GM12878 (cell line): ENCODE data around the gene CIRBP. TPM values are rescaled to one million over a fixed set of nuclear protein-coding genes. Genes with fewer than 3 reads are reported as not detected.
A peak's percentile ranks its signal among the peaks of the same experiment; 100 is the strongest.

ENCODE experiments used
- BMI1 ChIP-seq: fragments of 450-650 bp; IDR thresholded peaks from 2 replicates; pipeline ENCODE4 v1.6.1; 2016; ENCODE audit warnings: mild to moderate bottlenecking, moderate library complexity, borderline replicate concordance
- ETV6 ChIP-seq, 2 experiments: fragments of 450-650 bp in 1 of 2; IDR thresholded peaks in 1 of 2; conservative IDR thresholded peaks in 1 of 2; 2 replicates each; pipeline ENCODE4 v1.6.1; 2014; ENCODE audit warnings: antibody characterized with exemption in 1 of 2, borderline replicate concordance in 1 of 2, low read depth in 1 of 2, mild to moderate bottlenecking in 1 of 2, moderate library complexity in 1 of 2
- MEF2A ChIP-seq: IDR thresholded peaks from 2 replicates; pipeline ENCODE4 v1.6.1; 2011; ENCODE audit warnings: low read depth, mild to moderate bottlenecking, low read length, moderate library complexity; ENCODE audit not compliant: insufficient read depth
- RELB ChIP-seq: fragments of 450-650 bp; IDR thresholded peaks from 2 replicates; pipeline ENCODE4 v1.6.1; 2017; ENCODE audit warnings: low read depth, mild to moderate bottlenecking, moderate library complexity
- SIN3A ChIP-seq: IDR thresholded peaks from 2 replicates; pipeline ENCODE4 v1.6.1; 2012; ENCODE audit warnings: low read depth, low read length, improper control_type of control experiment
- SUZ12 ChIP-seq: fragments of 200-600 bp; sonication (generic); IDR thresholded peaks from one replicate; pipeline ENCODE4 v1.6.1; 2018; ENCODE audit warnings: antibody characterized with exemption, mild to moderate bottlenecking; ENCODE audit not compliant: unreplicated experiment
- polyA plus RNA-seq, 11 experiments: library from polyadenylated mRNA; depleted of rRNA in 4 of 11; unstranded in 6 of 11; stranded (reverse) in 5 of 11; fragments of >200 nt; fragmentation: Nextera tagmentation in 4 of 11; fragmentation: Illumina TruSeq in 1 of 11; extraction: Ambion mirVana in 4 of 11; extraction: Trizol in 1 of 11; gene quantifications; 1 replicate in 1 of 11; 2 replicates in 10 of 11; pipeline versions ENCODE4 v1.2.1 to v1.2.3, GENCODE V29; 2011 to 2016; ENCODE audit warnings: inconsistent platforms in 2 of 11, missing spikeins in 2 of 11, low read depth in 1 of 11
- total RNA-seq, 4 experiments: library from RNA; depleted of rRNA in 3 of 4; stranded (reverse); fragments of >200 nt in 3 of 4; fragmentation: Illumina TruSeq in 1 of 4; extraction: Trizol in 1 of 4; gene quantifications; 2 replicates each; pipeline versions ENCODE4 v1.2.1 to v1.2.3, GENCODE V29; 2013 to 2021
- TF ChIP-seq, protein P1 (sequence below): fragments of 150-350 bp; IDR thresholded peaks from 2 replicates; pipeline ENCODE4 v1.6.1; 2016; ENCODE audit warnings: low read depth, low read length

Gene CIRBP
- total and polyA plus RNA-seq, 10 of the 15 experiments (the other 5 are each of a cell fraction or from before 2014, with no cell fraction given): 27.6 to 335 (median 229) TPM

GRCh38 chr19:1264801-1265614 is 4.1 kb upstream of the CIRBP start (continued):
- TF ChIP-seq SIN3A: no peak; the same call in 1 of the 2 replicates
- TF ChIP-seq, protein P1, sequence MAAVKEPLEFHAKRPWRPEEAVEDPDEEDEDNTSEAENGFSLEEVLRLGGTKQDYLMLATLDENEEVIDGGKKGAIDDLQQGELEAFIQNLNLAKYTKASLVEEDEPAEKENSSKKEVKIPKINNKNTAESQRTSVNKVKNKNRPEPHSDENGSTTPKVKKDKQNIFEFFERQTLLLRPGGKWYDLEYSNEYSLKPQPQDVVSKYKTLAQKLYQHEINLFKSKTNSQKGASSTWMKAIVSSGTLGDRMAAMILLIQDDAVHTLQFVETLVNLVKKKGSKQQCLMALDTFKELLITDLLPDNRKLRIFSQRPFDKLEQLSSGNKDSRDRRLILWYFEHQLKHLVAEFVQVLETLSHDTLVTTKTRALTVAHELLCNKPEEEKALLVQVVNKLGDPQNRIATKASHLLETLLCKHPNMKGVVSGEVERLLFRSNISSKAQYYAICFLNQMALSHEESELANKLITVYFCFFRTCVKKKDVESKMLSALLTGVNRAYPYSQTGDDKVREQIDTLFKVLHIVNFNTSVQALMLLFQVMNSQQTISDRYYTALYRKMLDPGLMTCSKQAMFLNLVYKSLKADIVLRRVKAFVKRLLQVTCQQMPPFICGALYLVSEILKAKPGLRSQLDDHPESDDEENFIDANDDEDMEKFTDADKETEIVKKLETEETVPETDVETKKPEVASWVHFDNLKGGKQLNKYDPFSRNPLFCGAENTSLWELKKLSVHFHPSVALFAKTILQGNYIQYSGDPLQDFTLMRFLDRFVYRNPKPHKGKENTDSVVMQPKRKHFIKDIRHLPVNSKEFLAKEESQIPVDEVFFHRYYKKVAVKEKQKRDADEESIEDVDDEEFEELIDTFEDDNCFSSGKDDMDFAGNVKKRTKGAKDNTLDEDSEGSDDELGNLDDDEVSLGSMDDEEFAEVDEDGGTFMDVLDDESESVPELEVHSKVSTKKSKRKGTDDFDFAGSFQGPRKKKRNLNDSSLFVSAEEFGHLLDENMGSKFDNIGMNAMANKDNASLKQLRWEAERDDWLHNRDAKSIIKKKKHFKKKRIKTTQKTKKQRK: no peak
- peak; percentile 95 for TF ChIP-seq BMI1
- peak; percentile 63 for TF ChIP-seq RELB
- no peak for TF ChIP-seq SUZ12
- TF ChIP-seq MEF2A: no peak
- TF ChIP-seq ETV6 (conservative IDR thresholded peaks at IDR 0.05 in 1 of 2, IDR thresholded peaks at IDR 0.05 in 1 of 2; ENCODE audit: borderline replicate concordance in 1 of 2, low read depth in 1 of 2): no peak
